NCI-H1092 treated with DMSO at 0.1 percent for 48 hours (cell line): Measurements from ENCODE around the gene ZNF343.

Experiments
- DNase-seq: peaks from one replicate; lab custom pipeline; 2025; lab: John Stamatoyannopoulos, UW

The ZNF343 gene

DNA sequence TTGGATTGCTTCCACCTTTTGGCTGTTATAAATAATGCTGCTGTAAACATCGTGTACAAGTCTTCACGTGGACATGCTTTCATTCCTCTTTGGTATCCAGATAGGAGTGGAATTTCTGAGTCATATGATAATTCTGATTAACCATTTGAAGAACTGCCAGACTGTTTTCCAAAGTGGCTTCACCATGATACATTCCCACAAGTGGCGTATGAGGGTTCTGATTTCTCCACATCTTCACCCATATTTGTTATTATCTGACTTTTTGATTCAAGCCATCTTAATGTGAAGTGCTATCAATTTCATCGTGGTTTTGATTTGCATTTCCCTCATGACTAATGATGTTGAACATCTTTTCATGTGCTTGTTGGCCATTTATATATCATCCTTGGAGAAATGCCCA lies 35.2 kb downstream of the ZNF343 start:
- DNase-seq: no peak

DNA sequence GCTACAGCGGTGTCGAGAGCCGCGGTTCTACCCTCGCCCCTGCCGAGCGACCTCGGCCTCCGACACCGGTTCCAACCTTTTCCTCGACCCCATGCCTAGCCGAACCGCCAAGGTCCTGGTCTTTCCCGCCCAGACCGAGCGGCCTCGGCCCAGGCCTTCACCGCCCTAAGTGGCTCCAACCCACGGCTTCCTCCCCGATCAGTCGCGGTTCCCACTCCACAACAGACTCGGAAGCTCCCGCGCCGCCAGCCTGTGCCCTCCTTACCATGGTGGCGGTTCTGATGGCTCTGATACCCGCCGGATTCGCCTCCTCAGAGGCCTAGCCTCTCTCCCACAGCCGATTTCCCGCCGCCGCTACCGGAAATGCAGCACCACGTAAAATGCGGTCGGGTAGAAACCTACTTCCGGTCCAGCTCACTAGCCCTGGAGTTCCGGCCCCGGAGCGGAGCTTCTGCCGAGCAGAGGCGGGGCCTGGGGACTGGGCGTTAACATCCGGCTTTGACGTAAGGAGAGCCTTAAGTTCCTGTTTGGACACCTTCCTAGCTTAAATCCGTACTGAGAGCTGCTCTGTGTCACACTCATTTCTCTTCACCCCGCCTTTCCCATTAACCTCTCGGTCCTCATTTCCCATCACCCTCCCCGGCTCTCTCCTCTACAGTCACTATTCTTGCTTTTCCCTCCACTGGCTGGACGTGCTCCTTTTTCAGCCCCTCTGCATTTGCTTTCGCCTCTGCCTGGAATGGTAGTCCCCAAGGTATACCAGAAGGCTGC lies 38.1 kb downstream of the ZNF343 start, which contains the start of gene SNRPB:
Gene SNRPB, minus strand, starts transcription at position 367 of the 771 bp plus-strand sequence. Its CDS starts 99 bp downstream, at position 268.
- peak; percentile 99 for DNase-seq

DNA sequence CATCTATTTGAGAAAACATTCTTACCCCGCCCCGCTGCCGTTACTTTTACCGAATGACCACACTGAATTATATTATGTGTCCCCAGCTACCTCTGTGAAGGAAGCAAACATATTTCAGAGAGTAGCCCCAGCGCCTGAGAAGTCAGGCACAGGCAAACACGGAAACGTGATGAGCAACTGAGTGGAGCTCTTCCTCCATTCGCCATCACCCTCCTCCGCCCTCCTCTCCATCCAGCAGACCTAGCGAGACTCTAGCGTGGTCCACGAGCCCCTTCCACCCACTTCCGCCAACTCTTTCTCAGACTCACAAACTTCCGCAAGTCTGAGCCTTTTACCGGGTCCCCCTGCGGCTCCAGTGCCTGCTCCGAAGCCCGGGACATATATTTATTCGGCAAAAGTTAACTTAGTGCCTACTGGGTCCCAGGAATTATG lies 38.7 kb downstream of the ZNF343 start:
- DNase-seq: peak; percentile 58

DNA sequence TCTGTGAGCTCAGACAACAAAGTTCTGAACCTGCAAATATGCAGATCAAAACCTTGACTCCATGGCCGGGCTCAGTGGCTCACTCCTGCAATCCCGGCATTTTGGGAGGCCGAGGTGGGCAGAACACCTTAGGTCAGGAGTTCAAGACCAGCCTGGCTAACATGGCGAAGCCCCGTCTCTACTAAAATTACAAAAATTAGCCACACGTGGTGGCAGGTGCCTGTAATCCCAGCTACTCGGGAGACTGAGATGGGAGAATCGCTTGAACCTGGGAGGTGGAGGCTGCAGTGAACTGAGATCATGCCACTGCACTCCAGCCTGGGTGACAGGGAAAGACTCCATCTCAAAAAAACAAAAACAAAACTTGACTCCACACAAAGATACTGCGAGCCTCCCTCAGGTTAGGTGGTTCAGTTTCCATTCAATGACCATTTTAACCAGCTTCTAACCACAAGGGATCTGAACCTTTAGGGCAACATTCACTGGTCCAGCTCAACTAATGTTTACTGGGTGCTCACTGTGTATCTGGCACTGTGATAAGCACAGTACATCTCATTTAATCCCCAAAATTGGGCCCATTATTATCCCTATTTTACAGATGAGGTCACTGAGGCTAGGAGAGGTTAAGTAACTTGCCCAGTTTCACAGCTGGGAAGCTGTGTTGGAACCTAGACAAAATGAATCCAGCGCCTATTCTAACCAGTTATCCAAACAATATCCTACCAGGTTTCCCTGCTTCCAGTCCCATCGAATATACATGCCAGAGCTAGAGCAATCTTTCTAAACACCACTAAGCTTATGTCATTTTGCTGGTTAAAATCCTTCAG lies 39.9 kb downstream of the ZNF343 start:
- no peak for DNase-seq

DNA sequence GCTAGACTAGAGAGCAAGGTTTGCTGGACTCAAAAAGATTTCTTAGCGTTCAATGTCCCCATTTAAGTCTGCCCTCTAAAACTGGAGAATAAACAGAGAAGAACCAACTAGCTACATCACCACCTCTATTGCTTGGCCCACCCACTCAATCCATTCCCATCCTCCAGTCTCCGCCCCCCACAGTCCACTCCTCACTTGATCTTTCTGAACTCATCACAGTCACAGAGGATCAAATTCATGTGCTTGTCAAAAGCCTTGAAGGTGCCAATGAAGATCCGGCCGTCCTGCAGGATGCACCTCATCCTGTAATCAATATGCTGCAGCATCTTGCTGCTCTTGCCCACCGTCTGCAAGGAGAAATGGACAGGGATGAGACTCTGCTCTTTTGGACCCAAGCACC lies 41.3 kb downstream of the ZNF343 start:
- DNase-seq: no peak

DNA sequence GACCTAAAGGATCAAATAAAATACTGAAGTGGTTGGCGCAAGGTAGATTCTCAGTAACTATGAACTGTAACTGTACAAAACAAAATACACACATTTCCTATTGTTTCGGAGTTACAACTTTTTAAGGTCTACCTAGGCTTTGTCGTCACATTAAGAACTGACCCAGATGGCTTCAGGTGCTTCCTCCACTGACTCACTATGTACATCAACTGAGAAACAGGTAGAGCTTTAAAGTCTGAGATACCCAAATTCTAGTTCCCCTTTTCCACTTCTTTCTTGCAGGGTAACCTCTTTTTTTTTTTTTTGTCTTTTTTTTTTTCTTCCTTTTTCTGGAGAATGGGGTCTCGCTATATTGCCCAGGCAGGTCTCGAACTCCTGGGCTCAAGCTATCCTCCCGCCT lies 43.6 kb downstream of the ZNF343 start:
- DNase-seq: no peak

DNA sequence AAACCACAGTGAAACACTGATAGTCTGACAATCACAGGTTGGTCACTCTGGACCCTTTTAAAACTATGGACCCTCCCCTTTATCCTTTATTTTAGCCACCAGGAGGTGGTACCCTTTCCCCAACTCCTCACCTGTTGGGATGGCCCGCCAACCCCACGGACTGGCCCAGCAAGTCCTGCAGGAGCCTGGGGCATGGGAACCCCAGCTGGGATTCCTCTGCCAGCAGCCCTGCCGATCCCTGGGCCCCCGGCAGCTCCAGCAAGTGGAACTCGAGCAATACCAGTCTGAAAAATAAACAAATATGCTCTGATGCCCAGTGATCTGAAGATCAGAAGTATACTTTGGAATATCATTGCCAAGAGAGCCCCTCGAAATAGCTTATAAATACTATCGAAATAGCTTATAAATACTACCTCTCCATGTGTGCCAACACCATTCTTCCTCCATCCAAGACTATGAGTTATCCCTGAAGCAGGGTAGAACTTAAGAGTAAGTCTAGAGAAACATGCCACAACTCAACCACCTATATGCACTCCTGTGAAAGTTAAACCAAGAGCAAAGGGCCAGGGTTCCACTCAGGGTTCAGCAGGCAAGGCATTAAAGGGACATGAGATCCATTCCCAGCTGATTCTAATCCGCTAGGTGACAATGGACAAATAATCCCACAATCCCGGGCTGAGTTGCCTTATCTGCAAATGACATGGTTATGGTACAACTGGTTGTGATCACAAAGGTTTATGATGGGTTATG lies 44.9 kb downstream of the ZNF343 start:
- DNase-seq: no peak

DNA sequence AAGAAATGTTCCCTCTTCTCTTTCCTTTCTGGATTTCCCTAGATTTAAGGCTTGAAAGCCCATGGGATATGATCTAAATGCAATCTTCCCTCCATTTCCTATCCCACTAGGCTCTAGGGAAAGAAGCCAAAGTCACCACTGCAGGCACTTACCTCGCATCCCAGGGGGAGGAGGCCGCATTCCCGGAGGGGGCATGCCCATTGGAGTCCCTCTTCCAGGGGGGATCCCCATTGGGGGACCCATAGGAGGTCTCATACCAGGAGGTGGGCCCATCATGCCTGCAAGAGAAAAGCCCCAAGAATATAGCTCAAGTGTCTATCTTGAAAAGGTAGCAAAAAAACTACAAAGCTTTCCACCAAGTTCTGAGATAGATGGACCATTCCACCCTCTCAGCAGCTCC lies 46.2 kb downstream of the ZNF343 start:
- DNase-seq: no peak

DNA sequence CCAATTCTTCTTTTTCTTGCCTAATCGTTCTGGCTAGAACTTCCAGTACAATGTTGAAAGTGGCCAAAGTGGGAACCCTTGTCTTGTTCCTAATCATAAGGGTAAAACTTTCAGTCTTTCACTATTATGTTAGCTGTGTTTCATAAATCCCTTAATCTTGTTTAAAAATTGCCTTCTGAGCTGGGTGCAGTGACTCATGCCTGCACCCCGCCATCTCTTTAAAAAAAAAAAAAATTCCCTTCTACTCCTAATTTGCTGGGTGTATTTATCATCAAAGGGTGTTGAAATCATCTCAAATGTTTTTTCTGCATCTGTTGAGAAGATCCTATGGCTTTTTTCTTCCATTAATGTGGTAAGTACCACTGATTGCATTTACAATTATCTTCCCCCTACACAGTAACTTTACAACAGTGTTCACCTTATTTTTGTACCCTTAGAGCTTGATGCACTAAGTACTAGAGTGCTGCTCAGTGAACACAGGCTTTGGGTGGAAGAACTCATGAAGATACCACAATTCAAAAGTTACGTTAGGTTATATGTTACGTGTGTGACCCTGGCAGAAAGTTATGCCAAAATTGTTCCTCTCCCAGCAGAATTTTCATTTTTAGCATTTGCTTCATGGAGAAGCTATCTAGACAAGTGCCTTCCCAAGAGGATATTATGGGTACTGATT lies 47.8 kb downstream of the ZNF343 start:
- no peak for DNase-seq

DNA sequence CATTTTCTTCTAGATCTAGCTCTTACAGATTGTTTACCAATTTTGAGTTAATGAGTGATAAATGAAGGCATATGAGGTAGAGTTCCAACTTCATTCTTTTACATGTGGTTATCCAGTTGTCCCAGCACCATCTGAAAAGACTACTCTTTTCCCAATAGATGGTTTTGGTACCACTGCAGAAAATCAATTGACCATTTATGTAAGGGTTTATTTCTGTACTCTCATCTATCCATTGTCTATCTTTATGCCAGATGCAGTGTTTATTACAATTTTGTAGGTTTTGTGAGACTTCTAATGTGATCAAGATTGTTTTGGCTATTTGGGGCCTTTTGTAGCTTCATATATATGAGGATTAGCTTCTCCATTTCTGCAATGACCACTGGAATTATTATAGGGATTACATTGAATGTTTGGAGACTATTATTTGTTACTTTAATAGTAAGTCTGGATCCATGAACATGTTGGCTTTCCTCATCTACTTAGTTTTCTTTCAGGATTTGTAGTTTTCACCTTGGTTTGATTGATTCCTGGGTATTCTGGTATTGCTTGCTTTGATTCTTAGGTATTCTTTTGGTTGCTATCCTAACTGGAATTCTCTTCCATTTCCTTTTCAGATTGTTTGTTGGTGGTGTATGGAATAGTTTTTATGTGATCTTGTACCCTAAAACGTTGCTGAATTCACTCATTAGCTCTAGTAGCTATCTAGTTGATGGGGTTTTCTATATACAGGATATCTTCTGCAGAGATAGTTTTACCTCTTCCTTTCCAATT lies 48.5 kb downstream of the ZNF343 start:
- DNase-seq: no peak

DNA sequence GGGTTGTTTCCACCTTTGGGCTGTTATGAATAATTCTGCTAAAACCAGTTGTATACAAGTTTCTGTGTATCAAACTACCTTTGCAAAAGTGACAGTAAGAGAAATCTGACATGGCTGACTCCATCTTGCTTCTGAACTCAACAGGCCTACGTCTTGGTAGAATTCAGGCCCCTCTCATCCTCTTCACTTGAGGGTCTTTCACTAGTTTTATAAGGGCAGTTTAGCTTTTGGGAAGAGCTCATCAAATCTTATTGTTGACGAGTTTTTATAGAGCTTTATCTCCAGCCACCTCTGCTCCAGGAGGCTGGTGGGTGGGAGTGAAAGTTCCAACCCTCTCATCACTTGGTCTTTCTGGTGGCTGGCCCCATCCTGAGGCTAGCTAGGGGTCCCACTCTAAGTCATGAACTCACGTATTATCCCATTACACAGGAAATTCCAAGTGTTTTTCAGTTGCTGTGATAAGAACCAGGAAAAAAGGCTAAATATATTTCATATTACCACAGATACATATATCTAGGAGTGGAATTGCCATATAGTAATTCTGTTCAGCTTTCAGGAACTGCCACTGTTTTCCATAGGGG lies 49.7 kb downstream of the ZNF343 start:
- no peak for DNase-seq

DNA sequence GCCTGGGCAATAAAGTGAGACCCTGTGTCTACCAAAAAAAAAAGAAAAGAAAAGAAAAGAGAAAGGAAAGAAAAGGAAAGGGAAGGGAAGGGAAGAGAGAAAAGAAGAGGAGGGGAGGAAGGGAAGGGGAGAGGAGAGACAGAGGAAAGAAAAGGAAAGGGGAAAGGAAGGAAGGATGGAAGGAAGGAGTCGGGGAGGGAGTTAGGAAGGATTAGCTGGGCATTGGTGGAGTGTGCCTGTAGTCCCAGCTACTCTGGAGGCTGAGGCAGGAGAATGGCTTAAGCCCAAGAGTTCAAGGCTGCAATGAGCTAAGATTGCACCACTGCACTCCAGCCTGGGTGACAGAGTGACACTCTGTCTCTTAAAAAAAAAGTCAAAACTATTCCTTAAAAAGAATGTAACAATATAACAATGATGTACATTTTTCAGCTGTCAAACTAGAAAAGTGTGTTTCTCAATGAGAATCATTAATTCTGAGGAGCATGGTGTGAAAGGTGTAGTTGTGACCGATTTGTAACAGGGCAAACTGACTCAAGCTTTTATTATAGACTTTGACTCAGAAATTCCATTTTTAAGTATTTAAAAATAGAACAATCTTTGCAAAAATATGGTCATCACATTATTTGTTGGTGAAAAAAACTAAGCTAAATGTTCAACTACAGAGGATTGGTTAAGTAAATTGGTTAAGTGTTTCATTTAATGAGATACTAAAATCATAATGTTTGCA lies 52.8 kb downstream of the ZNF343 start:
- DNase-seq: no peak

DNA sequence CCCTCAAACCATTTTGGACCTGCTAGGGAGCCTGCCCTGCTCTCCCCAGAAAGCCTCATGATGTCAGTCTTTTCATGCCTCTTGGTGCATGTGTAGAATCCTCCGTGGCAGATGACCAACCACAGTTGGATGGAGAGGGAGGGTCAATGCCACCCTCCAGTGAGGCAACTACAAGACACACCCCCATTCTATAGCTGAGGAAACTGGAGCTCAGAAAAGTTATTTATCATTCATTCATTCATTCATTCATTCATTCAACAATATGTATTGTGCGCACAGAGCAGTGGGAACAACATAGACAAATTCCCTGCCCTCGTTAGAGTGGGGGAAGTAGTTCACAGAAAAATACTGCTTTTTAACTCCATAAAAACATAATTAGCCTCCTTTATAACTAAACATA lies 54.9 kb downstream of the ZNF343 start:
- DNase-seq: no peak

DNA sequence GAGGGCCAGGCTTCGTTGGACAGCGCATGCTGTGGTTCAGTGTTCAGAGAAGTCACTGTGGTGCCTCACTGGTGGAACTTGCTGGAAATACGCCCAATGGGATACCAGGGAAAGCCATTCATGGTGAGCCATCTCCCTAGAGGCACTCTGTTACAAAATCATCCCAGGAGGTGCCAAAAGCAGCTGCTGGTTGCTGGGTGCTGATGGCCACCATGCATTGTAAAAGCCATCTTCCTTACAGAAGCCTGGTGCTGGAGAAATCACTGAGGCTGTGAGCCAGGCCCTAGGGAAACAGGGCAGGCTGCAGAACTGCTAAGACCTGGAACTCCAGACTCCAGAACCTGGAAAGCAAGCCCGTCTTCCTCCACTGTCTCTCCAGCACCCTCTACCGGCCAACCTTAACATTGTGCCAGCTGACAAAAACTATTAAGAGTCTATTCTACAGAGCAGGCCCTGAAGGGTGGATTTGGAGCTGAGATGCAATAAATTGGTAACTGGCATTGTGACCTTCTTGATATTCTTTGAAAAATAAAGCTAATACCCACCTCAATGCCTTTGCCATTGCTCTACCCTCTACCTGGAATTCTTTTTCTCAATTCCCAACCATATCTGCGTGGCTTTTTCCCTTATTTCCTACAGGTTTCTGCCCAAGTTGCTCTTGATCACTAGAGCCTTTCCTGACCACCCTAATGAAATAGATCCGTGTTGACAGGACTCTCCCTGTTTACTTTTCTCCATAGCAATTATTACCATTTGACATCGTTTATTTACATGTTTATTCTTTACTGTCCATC lies 56.6 kb downstream of the ZNF343 start:
- peak; percentile 68 for DNase-seq

DNA sequence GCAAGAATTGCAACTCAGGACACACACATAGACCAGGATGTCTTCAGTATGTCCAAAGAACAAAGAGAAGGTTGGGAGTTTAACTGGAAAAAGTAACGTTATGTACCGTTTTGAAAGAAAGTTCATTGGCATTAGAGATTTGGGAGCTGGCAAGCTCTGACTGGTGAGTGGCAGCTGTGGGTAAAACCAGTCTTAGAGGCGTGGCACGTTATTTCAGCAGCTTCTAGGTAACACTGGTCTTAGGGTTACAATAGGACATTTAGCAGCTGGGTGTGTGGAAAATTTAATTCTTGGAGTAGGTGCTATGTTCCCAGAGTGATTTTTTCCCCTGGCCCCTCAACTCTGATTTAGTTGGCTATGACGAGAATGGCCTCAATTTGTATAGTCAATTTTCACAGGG lies 57.3 kb downstream of the ZNF343 start:
- DNase-seq: no peak

DNA sequence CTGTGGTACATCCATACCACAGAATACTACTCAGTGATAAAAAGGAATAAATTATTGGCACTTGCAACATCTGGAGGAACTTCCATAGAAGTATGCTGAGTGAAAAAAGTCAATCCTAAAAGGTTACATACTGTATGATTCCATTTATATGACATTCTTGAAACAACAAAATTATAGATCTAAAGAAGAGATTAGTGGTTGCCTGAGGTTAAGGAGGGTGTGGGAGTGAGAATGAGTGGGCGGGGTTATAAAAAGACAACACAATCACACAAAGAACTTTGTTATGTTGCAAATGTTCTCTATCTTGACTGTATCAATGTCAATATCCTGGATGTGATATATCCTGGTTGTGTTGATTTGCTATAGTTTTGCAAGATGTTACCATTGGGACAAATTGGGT lies 59.3 kb downstream of the ZNF343 start:
- DNase-seq: no peak

DNA sequence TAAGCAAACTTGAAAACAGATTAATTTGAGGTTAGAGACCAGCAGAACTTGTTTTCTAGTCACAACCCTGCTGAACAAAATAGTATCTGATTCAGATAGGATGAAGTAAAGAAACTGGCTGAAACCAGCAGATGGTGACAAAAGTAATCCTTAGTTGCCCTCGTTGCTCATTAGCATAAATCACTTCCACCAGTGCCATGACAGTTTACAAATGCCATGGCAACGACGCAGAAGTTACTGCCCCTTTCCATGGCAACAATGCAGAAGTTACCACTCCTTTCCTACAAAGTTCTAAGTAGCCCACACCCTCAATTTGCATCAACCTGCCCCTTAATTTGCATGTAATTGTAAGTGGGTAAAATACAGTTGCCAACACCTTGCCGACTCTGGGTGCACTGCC lies 61.9 kb downstream of the ZNF343 start:
- DNase-seq: no peak
